Measurements from ENCODE around the gene CPXM2.
"Not testable (repeated sequence)": the region's sequence is repeated elsewhere in the genome, so short reads cannot be mapped to it uniquely, and the experiment has no call there.

CPXM2 gene

GRCh38 chr10:123741146-123741545 is 150.5 kb downstream of the CPXM2 start:
- H3K36me3 ChIP-seq (ENCODE audit: low read length) = no peaks in the 10 kb centered on the region
- no peaks in the 10 kb centered on the region for H3K9me2 ChIP-seq (replicated peaks; ENCODE audit: insufficient read depth, low read length)
- 0 out of 2 replicates have a peak, but pooled peaks cover 4% of the 10 kb centered on the region for H3K27me3 ChIP-seq (ENCODE audit: low read length)
- no peak overlapping the region for H2AFZ ChIP-seq (ENCODE audit: low read depth, low read length, severe bottlenecking)
- no peak overlapping the region for H3K9ac ChIP-seq (ENCODE audit: low read length)
- no peak overlapping the region for H3K4me3 ChIP-seq (ENCODE audit: insufficient read depth, low read length, poor library complexity, severe bottlenecking)
- no peak for TF ChIP-seq EZH2phosphoT487 (conservative IDR thresholded peaks at IDR 0.05; ENCODE audit: low read length)
- TF ChIP-seq CTCF (IDR thresholded peaks at IDR 0.05; ENCODE audit: insufficient read depth, low read length, poor library complexity, severe bottlenecking) = no peak
- no peaks in the 10 kb centered on the region for H3K9me3 ChIP-seq (ENCODE audit: insufficient read depth, low read length)
- H3K4me2 ChIP-seq (ENCODE audit: low read depth, low read length, poor library complexity, severe bottlenecking) = no peak overlapping the region
- H4K20me1 ChIP-seq (ENCODE audit: low read depth, low read length) = no peaks in the 10 kb centered on the region
- H3K79me2 ChIP-seq (ENCODE audit: insufficient read depth, low read length) = no peaks in the 10 kb centered on the region
- no peak overlapping the region for H3K27ac ChIP-seq (ENCODE audit: low read depth, low read length)
- no peaks in the 10 kb centered on the region for H3F3A ChIP-seq (ENCODE audit: insufficient read depth)

- not testable (repeated sequence) for H3K9me3 ChIP-seq (ENCODE audit: insufficient read depth, low read length); H3K9ac ChIP-seq (ENCODE audit: low read length); H3K27me3 ChIP-seq (ENCODE audit: low read length); H3K36me3 ChIP-seq (ENCODE audit: low read length); H3F3A ChIP-seq (ENCODE audit: insufficient read depth); H4K20me1 ChIP-seq (ENCODE audit: low read depth, low read length); H3K4me2 ChIP-seq (ENCODE audit: low read depth, low read length, poor library complexity, severe bottlenecking); H3K9me2 ChIP-seq (replicated peaks; ENCODE audit: insufficient read depth, low read length); H2AFZ ChIP-seq (ENCODE audit: low read depth, low read length, severe bottlenecking); H3K79me2 ChIP-seq (ENCODE audit: insufficient read depth, low read length); H3K27ac ChIP-seq (ENCODE audit: low read depth, low read length); H3K4me3 ChIP-seq (ENCODE audit: insufficient read depth, low read length, poor library complexity, severe bottlenecking)
Observed at GRCh38 chr10:123736917-123737316, 154.7 kb downstream of the CPXM2 start.

- no peaks in the 10 kb centered on the region for H3K36me3 ChIP-seq (ENCODE audit: low read length)
- no peaks in the 10 kb centered on the region for H4K20me1 ChIP-seq (ENCODE audit: low read depth, low read length)
- no peaks in the 10 kb centered on the region for H3K79me2 ChIP-seq (ENCODE audit: insufficient read depth, low read length)
- no peaks in the 10 kb centered on the region for H3K9me2 ChIP-seq (replicated peaks; ENCODE audit: insufficient read depth, low read length)
- no peak overlapping the region for H3K9ac ChIP-seq (ENCODE audit: low read length)
- no peak overlapping the region for H3K27ac ChIP-seq (ENCODE audit: low read depth, low read length)
- H3F3A ChIP-seq (ENCODE audit: insufficient read depth) = no peaks in the 10 kb centered on the region
- 0 out of 2 replicates have a peak, but pooled peaks cover 3% of the 10 kb centered on the region for H3K27me3 ChIP-seq (ENCODE audit: low read length)
- no peak overlapping the region for H2AFZ ChIP-seq (ENCODE audit: low read depth, low read length, severe bottlenecking)
- no peak for TF ChIP-seq CTCF (IDR thresholded peaks at IDR 0.05; ENCODE audit: insufficient read depth, low read length, poor library complexity, severe bottlenecking)
- TF ChIP-seq EZH2phosphoT487 (conservative IDR thresholded peaks at IDR 0.05; ENCODE audit: low read length) = no peak
- no peak overlapping the region for H3K4me2 ChIP-seq (ENCODE audit: low read depth, low read length, poor library complexity, severe bottlenecking)
- no peaks in the 10 kb centered on the region for H3K9me3 ChIP-seq (ENCODE audit: insufficient read depth, low read length)
- H3K4me3 ChIP-seq (ENCODE audit: insufficient read depth, low read length, poor library complexity, severe bottlenecking) = no peak overlapping the region
Observed at GRCh38 chr10:123729523-123729922, 162.1 kb downstream of the CPXM2 start.

GRCh38 chr10:123726836-123727235 is 164.8 kb downstream of the CPXM2 start:
- Histone ChIP-seq H3K9me3 (ENCODE audit: insufficient read depth, low read length) (no peaks in the 10 kb centered on the region), H4K20me1 (ENCODE audit: low read depth, low read length) (no peaks in the 10 kb centered on the region), H3K27me3 (ENCODE audit: low read length) (no peaks in the 10 kb centered on the region), H3K9me2 (replicated peaks; ENCODE audit: insufficient read depth, low read length) (no peaks in the 10 kb centered on the region), H3K79me2 (ENCODE audit: insufficient read depth, low read length) (no peaks in the 10 kb centered on the region), H3K4me3 (ENCODE audit: insufficient read depth, low read length, poor library complexity, severe bottlenecking) (no peak overlapping the region), H3K36me3 (ENCODE audit: low read length) (no peaks in the 10 kb centered on the region), H3F3A (ENCODE audit: insufficient read depth) (no peaks in the 10 kb centered on the region), H3K9ac (ENCODE audit: low read length) (no peak overlapping the region), H3K27ac (ENCODE audit: low read depth, low read length) (no peak overlapping the region), H2AFZ (ENCODE audit: low read depth, low read length, severe bottlenecking) (no peak overlapping the region), H3K4me2 (ENCODE audit: low read depth, low read length, poor library complexity, severe bottlenecking) (no peak overlapping the region)
- TF ChIP-seq CTCF (IDR thresholded peaks at IDR 0.05; ENCODE audit: insufficient read depth, low read length, poor library complexity, severe bottlenecking) = no peak
- no peak for TF ChIP-seq EZH2phosphoT487 (conservative IDR thresholded peaks at IDR 0.05; ENCODE audit: low read length)

All from SU-DHL-6 (cell line).